IPS-18c (cell line): ENCODE results near the gene MIGA1.

ENCODE experiments used
- H3K4me3 ChIP-seq: 2 replicates; pipeline ENCODE4 v1.7.0; 2013; ENCODE audit warnings: low read depth, mild to moderate bottlenecking, low read length, moderate library complexity; ENCODE audit not compliant: insufficient read depth
- H3K9me3 ChIP-seq: one replicate; pipeline ENCODE4 v1.6.1; 2013; ENCODE audit warnings: mild to moderate bottlenecking, low read length, moderate library complexity; ENCODE audit not compliant: control insufficient read depth, insufficient read depth

The MIGA1 gene

DNA sequence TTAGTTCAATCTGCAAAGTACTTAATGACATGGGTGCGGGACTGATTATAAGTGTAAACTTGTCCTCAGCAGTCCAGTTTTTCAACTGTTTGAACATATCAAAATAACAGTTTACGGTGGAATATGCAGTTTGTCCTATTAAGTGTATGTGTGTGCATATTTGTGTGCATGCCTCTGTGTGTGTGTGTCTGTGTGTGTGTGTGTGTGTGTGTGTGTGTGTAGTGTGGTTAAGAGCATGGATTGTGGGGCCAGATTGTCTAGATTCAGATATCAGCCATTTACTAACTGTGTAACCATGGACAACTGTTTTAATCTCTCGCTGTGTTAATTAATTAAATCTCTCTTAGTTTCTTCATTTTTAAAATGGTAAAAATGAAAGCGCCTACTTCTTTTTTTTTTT lies 148.0 kb downstream of the MIGA1 start:
- H3K9me3 ChIP-seq: no peaks in the 10 kb centered on the region
- no peak overlapping the region for H3K4me3 ChIP-seq
